ENCODE measurements around the gene GATAD2B. TPM values are rescaled to one million over a fixed set of nuclear protein-coding genes. Genes with fewer than 3 reads are reported as not detected.

Gene GATAD2B
- polyA plus RNA-seq, 2 of the 4 experiments (the other 2 are of a cell fraction): 4.9 to 8.2 TPM

DNA sequence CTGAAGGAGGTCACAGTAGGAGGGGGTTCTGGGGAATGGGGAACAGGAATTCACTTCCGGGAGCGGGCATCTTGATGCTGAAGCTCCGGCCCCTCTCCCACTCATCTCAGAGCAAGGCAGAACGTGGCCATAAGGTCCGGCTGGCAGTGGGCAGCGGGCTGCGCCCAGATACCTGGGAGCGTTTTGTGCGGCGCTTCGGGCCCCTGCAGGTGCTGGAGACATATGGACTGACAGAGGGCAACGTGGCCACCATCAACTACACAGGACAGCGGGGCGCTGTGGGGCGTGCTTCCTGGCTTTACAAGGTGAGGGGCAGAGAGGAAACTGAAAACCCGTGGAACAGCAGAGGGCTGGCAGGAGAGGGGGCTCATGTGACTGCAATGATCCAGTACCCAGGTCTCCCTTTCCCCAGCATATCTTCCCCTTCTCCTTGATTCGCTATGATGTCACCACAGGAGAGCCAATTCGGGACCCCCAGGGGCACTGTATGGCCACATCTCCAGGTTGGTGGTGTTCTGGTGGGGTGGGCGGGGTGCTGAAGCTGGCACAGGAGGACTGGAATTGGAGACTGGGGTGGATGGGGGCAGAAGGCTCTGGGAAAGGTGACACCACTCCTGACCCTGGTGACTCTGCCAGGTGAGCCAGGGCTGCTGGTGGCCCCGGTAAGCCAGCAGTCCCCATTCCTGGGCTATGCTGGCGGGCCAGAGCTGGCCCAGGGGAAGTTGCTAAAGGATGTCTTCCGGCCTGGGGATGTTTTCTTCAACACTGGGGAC is 144.5 kb downstream of the GATAD2B start:
- no peaks in the 10 kb centered on the region for H3K9me3 ChIP-seq
- H3K4me2 ChIP-seq: no peak overlapping the region
- 83% methylated on average over 22 of the region's 22 CpGs for WGBS (ENCODE audit: missing lambda C conversion rate)
- H3K4me1 ChIP-seq: peaks cover 8% of the 10 kb centered on the region; the same call in 2 of the 3 replicates
- DNase-seq (ENCODE audit: low read depth in 1 of 2, low spot score in 1 of 2): no peak
- POLR2A ChIA-PET: no interaction called here
- CTCF ChIA-PET: interaction anchor here (1.0 to 5.7 kb wide), 4 partner anchors 19 to 209 kb away, joined by 3 to 29 read pairs (median 4); no protein-coding TSS in a partner anchor
- ATAC-seq: no peak
- no peak overlapping the region for H3K27ac ChIP-seq
- no peak for TF ChIP-seq MAFK (IDR thresholded peaks at IDR 0.05; ENCODE audit: partially characterized antibody)
- FAIRE-seq: no peak
- no peak overlapping the region for H3K4me3 ChIP-seq

DNA sequence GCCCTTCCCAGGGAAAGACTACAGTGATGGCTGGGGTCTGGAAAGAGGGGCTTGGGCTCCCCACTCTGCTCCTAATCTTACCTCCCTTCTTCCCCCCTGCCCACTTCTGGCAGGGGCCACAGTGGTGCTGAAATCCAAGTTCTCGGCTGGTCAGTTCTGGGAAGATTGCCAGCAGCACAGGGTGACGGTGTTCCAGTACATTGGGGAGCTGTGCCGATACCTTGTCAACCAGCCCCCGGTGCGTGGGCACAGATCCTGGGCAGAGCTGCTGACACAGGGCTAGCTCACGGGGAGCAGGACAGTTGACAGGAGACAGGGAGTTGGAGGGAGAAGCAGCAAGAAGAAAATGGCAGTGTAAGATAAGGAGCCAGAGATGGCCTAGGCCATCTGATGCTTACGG is 145.1 kb downstream of the GATAD2B start:
- Histone ChIP-seq H3K4me1 (peaks cover 5% of the 10 kb centered on the region; the same call in 1 of the 3 replicates), H3K9me3 (no peaks in the 10 kb centered on the region), H3K4me2 (no peak overlapping the region), H3K27ac (no peak overlapping the region), H3K4me3 (no peak overlapping the region)
- POLR2A ChIA-PET: no interaction called here
- TF ChIP-seq HDAC2 (IDR thresholded peaks at IDR 0.05) (no peak), SMC3 (IDR thresholded peaks at IDR 0.05) (no peak), SREBF2 (IDR thresholded peaks at IDR 0.05) (no peak), FOXS1 (CRISPR knock-in tag; IDR thresholded peaks at IDR 0.05) (no peak), KDM1A (IDR thresholded peaks at IDR 0.05; ENCODE audit: low read depth) (no peak), CHD4 (IDR thresholded peaks at IDR 0.05; ENCODE audit: borderline replicate concordance) (no peak), BHLHE40 (IDR thresholded peaks at IDR 0.05; ENCODE audit: low read depth, low read length) (no peak), PHF8 (IDR thresholded peaks at IDR 0.05; ENCODE audit: borderline replicate concordance, low read depth) (no peak), FOSB (CRISPR knock-in tag; IDR thresholded peaks at IDR 0.05) (no peak), CEBPB (IDR thresholded peaks at IDR 0.05) (no peak), HOXB13 (CRISPR knock-in tag; IDR thresholded peaks at IDR 0.05; ENCODE audit: low read depth) (no peak)
- TF ChIP-seq, protein P1, sequence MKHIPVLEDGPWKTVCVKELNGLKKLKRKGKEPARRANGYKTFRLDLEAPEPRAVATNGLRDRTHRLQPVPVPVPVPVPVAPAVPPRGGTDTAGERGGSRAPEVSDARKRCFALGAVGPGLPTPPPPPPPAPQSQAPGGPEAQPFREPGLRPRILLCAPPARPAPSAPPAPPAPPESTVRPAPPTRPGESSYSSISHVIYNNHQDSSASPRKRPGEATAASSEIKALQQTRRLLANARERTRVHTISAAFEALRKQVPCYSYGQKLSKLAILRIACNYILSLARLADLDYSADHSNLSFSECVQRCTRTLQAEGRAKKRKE (CRISPR knock-in tag; IDR thresholded peaks at IDR 0.05; ENCODE audit: low read depth): no peak
- TF ChIP-seq, protein P2, sequence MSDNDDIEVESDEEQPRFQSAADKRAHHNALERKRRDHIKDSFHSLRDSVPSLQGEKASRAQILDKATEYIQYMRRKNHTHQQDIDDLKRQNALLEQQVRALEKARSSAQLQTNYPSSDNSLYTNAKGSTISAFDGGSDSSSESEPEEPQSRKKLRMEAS (IDR thresholded peaks at IDR 0.05): no peak
- DNase-seq (ENCODE audit: low read depth in 1 of 2, low spot score in 1 of 2): no peak
- CTCF ChIA-PET: interaction anchor here (1.6 to 5.7 kb wide), 2 partner anchors 20 to 100 kb away, joined by 5 to 29 read pairs; no protein-coding TSS in a partner anchor
- WGBS (ENCODE audit: missing lambda C conversion rate): 79% methylated on average over 6 of the region's 7 CpGs
- FAIRE-seq: no peak
- no peak for ATAC-seq

DNA sequence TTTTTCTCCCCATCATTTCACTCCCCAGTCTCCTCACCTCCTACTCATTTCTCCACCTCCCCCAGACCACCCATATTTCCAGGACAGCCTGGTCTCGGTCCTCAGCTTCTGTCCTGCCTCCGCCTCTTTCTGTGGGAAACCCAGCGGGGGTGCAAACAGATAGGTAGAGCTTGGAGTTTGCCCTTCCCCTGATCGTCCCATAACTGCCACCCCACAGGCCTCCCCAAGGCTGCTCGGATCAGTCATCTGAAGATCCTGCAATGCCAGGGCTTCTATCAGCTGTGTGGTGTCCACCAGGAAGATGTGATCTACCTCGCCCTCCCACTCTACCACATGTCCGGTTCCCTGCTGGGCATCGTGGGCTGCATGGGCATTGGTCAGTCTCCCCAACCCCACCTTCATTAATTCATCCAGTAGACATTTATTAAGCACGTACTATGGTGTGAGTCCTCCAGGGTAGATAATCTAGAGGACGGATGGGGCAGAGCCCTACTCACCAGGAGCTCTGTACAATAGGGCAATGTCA is 145.9 kb downstream of the GATAD2B start:
- DNase-seq (ENCODE audit: low read depth in 1 of 2, low spot score in 1 of 2) (no peak), FAIRE-seq (no peak), ATAC-seq (no peak)
- 91% methylated on average over 10 of the region's 10 CpGs for WGBS (ENCODE audit: missing lambda C conversion rate)
- Histone ChIP-seq H3K4me2 (no peak overlapping the region), H3K4me1 (peaks cover 5% of the 10 kb centered on the region; the same call in 1 of the 3 replicates), H3K4me3 (no peak overlapping the region), H3K27ac (no peak overlapping the region), H3K9me3 (no peaks in the 10 kb centered on the region)
- CTCF ChIA-PET: no interaction called here
- POLR2A ChIA-PET: no interaction called here
- TF ChIP-seq JUN (IDR thresholded peaks at IDR 0.05) (no peak), RCOR1 (IDR thresholded peaks at IDR 0.05; ENCODE audit: low read depth, low read length) (no peak), ZSCAN20 (CRISPR knock-in tag; IDR thresholded peaks at IDR 0.05) (no peak), HOXB13 (CRISPR knock-in tag; IDR thresholded peaks at IDR 0.05; ENCODE audit: low read depth) (no peak), RFX5 (IDR thresholded peaks at IDR 0.05) (no peak), KDM5A (IDR thresholded peaks at IDR 0.05) (no peak), CEBPB (IDR thresholded peaks at IDR 0.05) (no peak), BHLHE40 (IDR thresholded peaks at IDR 0.05; ENCODE audit: low read depth, low read length) (no peak), HEYL (CRISPR knock-in tag; IDR thresholded peaks at IDR 0.05) (no peak), HOXB5 (CRISPR knock-in tag; IDR thresholded peaks at IDR 0.05) (no peak), FOSL2 (IDR thresholded peaks at IDR 0.05) (no peak), FOSL2 (CRISPR knock-in tag; IDR thresholded peaks at IDR 0.05) (no peak), NFE2L2 (conservative IDR thresholded peaks at IDR 0.05; ENCODE audit: low read length) (no peak), CHD2 (IDR thresholded peaks at IDR 0.05; ENCODE audit: low read length, partially characterized antibody) (no peak), CBX8 (IDR thresholded peaks at IDR 0.05) (no peak), TP53 (CRISPR knock-in tag; IDR thresholded peaks at IDR 0.05) (no peak)
- TF ChIP-seq, protein P3, sequence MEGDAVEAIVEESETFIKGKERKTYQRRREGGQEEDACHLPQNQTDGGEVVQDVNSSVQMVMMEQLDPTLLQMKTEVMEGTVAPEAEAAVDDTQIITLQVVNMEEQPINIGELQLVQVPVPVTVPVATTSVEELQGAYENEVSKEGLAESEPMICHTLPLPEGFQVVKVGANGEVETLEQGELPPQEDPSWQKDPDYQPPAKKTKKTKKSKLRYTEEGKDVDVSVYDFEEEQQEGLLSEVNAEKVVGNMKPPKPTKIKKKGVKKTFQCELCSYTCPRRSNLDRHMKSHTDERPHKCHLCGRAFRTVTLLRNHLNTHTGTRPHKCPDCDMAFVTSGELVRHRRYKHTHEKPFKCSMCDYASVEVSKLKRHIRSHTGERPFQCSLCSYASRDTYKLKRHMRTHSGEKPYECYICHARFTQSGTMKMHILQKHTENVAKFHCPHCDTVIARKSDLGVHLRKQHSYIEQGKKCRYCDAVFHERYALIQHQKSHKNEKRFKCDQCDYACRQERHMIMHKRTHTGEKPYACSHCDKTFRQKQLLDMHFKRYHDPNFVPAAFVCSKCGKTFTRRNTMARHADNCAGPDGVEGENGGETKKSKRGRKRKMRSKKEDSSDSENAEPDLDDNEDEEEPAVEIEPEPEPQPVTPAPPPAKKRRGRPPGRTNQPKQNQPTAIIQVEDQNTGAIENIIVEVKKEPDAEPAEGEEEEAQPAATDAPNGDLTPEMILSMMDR (IDR thresholded peaks at IDR 0.05): no peak
- TF ChIP-seq, protein P4, sequence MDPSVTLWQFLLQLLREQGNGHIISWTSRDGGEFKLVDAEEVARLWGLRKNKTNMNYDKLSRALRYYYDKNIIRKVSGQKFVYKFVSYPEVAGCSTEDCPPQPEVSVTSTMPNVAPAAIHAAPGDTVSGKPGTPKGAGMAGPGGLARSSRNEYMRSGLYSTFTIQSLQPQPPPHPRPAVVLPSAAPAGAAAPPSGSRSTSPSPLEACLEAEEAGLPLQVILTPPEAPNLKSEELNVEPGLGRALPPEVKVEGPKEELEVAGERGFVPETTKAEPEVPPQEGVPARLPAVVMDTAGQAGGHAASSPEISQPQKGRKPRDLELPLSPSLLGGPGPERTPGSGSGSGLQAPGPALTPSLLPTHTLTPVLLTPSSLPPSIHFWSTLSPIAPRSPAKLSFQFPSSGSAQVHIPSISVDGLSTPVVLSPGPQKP (IDR thresholded peaks at IDR 0.05; ENCODE audit: low read depth, low read length): no peak
- TF ChIP-seq, protein P1 (CRISPR knock-in tag; IDR thresholded peaks at IDR 0.05; ENCODE audit: low read depth): no peak
- TF ChIP-seq, protein P5, sequence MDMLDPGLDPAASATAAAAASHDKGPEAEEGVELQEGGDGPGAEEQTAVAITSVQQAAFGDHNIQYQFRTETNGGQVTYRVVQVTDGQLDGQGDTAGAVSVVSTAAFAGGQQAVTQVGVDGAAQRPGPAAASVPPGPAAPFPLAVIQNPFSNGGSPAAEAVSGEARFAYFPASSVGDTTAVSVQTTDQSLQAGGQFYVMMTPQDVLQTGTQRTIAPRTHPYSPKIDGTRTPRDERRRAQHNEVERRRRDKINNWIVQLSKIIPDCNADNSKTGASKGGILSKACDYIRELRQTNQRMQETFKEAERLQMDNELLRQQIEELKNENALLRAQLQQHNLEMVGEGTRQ (IDR thresholded peaks at IDR 0.05): no peak
